ENCODE results near the gene RPLP1.
"Not testable (repeated sequence)": the region's sequence is repeated elsewhere in the genome, so short reads cannot be mapped to it uniquely, and the experiment has no call there.

Gene RPLP1

DNA sequence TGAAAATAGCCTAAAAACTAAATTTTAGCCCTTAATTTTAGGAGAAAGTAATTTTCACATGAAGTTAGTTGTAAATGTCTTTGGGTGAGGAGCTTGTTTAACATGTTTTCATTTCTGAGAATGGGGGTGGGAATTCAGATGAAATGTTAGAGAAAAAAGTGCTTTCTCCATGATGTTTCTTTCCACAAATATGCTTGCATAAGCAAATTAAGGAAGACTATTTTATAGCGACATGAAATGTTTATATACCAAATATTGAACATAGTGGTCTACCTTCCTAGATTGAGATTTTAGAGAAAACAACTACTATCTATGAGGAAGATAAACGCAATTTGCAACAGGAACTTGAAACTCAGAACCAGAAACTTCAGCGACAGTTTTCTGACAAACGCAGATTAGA, 13.0 kb upstream of the RPLP1 start:
- DNase-seq (ENCODE audit: low read depth): no peak

DNA sequence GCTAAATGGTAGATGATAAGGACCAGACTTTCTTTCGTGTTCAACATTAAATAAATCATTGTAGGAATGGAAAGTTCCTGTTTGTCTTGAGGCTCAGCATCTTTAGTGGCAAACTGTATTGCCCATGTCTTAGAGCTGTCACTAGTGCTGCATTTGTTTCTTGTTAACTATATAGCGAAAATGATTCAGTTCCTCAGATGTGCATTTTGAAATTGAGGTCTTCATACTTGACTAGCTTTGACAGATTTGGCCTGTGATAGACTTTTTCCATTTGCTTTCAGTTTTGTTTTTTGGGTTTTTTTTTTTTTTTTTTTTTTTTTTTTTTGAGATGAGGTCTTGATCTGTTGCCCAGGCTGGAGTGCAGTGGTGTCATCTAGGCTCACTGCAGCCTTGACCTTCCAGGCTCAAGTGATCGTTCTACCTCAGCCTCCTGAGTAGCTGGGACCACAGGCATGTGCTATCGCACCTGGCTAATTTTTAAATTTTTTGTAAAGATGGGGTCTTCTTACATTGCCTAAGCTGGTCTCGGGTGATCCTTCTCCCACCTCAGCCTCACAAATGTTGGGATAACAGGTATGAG, 9.5 kb upstream of the RPLP1 start:
- no peak for DNase-seq (ENCODE audit: low read depth)

DNA sequence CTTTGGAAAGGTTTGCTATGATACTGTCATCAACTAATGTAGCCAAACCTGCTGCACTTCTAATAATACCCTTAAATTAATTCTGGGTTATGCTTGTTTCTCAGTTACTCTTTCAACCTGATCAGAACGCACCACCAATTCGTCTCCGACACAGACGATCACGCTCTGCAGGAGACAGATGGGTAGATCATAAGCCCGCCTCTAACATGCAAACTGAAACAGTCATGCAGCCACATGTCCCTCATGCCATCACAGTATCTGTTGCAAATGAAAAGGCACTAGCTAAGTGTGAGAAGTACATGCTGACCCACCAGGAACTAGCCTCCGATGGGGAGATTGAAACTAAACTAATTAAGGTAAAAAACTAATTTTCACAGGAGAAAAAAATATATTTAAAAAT, 7.9 kb upstream of the RPLP1 start:
- no peak for DNase-seq (ENCODE audit: low read depth)

DNA sequence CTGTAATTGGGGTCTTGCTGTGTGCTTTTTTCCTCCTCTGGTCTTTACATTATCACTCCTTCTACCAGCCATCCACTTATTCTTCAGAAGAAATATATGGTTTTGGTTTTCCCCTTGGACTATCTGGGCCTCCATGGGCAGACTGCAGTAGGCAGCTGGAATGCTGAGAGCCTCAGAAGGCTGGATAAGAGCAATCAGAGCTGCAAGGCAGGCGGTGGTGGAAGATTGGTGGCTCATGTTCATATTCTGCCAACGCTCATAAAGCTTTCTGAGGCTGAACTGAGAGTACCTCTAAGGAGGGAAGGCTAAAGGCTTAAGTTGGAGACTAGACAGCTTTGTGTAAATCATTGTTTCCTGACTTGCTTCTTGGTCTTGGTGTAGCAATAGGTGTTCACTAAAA, 5.7 kb upstream of the RPLP1 start:
- DNase-seq (ENCODE audit: low read depth): no peak

DNA sequence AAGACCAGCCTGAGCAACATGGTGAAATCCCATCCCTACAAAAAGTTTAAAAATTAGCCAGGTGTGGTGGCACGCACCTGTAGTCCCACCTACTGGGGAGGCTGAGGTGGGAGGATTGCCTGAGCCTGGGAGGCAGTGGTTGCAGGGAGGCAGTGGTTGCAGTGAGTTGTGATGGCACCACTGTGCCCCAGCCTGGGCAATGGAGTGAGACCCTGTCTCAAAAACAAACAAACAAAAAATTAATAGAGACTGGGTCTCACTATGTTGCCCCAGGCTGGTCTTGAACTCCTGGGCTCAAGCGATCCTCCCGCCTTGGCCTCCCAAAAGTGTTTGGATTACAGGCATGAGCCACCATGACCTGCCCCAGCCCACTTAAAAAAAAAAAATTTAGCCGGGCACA, 2.4 kb upstream of the RPLP1 start:
- not testable (repeated sequence) for DNase-seq (ENCODE audit: low read depth)

DNA sequence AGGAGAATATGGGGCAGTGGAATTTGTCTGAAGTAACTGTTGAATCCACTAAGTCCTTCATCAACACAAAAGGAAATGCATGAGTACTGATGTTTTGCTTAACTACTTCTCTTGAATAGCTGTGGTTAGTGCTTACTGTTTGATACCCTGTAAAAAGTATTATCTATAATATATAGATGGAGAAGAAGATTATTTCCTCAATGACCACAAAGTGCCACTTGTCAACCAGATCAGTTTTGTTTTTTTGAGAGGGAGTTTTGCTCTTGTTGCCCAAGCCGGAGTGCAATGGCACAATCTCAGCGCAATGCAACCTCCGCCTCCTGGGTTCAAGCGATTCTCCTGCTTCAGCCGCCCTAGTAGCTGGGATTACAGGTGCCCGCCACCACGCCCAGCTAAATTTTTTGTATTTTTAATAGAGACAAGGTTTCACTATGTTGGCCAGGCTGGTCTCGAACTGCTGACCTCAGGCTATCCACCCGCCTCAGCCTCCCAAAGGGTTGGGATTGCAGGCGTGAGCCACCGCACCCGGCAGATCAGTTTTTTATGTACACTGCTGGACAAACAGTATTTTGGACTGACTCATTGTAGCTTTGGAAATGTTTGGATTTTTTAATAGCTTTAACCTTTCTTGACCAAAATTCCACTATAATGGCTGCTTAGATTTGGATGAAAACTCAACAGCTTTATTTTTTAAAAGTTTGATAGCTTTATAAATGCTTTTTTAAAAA, 1.5 kb upstream of the RPLP1 start:
- DNase-seq (ENCODE audit: low read depth): no peak

DNA sequence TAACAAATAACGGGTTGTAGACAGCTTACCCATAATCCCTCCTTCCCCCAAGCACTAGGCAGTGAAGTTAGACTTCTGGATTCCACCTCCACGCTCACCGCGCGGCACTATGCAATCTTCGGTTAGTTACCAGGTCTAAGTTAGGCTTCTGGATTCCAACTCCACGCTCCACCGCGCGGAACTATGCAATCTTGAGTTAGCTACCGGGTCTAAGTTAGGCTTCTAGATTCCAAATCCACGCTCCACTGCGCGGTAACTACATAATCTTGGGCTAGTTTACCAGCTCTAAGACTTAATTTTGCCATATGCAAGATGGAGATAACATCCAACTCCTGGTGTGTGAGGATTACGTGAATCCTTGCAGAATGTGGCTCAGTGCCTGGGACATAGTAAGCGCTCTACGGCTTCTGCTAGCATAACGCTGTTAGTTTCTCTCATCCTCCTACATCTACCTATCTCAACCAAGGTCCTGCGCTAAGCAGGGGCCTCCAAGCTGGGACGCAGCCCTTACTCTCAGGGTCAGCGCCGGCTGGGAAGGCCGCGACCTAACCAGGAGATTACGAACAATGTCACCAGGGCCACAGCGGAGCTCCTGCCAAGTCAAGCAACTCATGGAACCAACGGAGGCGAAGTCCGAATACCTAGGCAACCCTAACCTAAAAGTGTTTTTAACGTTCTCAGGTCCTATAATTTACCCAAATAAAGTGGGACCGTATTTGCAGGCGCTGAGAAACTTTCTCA, 497 bp upstream of the RPLP1 start:
- DNase-seq (ENCODE audit: low read depth): no peak

DNA sequence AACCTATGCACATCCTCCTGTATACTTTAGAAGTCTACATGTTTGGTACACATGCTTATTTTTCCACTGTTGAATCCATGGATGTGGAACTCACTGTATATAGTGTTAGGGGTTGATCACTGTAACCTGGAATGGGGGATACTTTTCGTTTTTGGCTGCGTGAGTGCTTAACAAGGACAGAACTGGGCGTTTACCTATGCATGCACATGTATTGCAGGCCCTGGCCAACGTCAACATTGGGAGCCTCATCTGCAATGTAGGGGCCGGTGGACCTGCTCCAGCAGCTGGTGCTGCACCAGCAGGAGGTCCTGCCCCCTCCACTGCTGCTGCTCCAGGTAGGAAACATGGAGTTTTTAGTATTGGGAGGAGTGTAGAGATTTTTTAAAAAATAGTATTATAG, 2.3 kb downstream of the RPLP1 start:
- no peak for DNase-seq (ENCODE audit: low read depth)

DNA sequence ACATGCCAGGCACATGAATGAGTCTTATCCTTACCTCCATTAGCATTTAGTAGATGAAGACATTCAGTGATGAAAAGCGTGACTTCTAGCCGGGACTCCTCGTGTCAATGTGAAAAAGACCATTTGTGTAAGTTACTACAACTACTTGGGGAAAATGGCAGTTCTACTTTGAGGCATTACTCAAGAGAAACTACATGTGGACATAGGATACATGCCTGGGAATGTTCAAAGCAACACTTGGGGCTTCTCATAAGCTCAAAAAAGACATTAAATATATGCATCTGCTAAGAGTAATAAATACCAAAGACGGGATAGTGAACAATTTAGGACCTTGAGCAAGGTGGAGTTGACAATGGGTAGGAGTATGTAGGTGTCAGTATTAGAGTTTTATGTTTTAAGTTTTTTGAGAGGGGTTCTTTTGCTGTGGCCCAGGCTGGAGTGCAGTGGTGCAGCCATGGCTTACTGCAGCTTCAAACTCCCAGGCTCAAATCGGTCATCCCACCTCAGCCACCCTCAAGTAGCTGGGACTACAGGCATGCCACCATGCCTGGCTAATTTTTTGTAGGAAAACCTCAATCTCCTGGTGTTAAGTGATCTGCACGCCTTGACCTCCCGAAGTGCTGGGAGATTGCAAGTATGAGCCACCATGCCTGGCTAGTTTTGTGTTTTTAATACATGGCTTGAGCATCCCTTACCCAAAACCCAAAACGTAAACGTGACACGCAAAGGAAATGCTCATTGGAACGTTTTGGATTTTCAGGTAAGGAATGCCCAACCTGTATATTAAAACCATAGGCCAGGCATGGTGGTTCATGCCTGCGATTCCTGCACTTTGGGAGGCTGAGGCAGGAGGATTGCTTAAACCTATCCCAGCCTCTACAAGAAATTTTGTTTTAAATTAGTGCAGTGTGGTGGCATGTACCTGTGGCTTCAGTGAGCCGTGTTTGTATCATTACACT, 3.9 kb downstream of the RPLP1 start:
- DNase-seq (ENCODE audit: low read depth): no peak

DNA sequence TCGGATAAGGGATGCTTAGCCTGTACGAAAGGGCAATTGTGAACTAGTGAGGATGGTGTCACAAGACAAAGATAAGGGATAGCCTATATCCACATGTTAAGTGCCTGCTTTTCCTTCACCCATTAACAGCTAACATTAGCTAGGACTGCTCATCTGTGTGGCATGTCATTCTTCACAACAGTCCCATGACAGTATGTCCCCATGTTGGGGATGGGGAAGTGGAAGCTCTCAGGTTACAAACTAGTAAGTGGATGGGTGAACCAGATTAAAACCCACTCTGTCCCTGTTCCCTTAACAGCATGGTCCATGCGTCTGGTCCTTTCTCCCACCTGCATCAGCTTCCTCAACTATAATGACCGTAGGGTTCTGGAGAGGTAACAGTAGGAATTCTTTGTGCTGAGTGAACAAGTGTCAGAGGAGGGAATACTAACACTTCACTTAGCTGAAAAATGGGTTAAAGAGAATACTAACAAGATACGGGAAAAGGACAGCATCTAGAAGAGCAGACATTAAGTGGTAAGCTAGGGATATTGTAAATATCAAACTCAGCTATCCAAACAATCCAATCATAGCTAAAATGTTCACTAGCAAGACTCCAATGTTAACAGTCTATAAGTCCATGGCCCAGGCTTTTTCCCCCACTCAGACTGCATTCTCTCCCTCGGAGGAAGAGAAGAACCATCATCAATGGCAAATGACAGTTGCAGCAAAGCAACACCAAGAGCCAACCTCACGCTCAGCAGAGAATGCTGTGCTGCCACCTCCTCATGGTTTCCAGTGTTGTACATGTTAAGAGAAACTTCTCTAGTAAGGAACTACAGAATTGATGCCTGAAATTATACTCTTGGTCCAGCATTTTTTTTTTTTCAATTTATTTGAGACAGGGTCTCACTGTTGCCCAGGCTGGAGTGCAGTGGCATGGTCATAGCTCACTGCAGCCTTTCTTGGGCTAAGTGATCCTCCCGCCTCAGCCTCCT, 5.0 kb downstream of the RPLP1 start:
- no peak for DNase-seq (ENCODE audit: low read depth)

DNA sequence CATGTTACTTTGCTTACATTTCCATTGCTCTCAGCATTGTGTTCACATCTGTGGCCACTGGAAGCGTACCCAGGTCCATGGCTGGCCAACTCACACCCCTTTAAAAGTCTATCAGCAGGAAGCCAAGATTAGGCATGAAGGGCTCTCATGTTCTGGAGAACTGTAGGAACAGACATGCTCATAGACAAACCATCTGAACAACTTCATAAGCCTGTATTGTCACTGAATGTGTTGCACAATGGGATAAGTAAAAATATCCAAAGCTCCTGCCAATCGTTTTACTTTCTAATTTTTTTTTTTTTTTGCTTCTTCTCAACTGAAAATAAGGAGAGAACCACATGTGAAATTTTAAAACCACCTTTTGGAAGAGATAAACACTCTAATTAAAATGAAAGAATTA, 6.4 kb downstream of the RPLP1 start:
- no peak for DNase-seq (ENCODE audit: low read depth)

DNA sequence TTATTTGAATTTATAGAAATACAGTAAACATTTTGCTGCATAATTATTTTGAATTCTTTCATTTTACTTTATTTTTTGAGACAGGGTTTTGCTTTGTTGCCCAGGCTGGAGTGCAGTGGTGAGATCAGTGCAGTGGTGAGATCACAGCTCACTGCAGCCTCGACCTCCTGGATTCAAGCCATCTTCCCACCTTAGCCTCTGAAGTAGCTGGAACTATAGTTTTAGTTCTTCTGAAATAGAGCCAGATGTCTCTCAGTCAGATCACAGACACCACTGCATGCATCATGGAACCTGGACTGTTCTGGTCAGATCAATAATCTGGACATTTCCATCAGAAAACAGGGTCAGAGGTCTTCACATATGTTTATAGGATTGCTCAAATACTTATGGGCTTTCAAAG, 7.9 kb downstream of the RPLP1 start:
- DNase-seq (ENCODE audit: low read depth): no peak

DNA sequence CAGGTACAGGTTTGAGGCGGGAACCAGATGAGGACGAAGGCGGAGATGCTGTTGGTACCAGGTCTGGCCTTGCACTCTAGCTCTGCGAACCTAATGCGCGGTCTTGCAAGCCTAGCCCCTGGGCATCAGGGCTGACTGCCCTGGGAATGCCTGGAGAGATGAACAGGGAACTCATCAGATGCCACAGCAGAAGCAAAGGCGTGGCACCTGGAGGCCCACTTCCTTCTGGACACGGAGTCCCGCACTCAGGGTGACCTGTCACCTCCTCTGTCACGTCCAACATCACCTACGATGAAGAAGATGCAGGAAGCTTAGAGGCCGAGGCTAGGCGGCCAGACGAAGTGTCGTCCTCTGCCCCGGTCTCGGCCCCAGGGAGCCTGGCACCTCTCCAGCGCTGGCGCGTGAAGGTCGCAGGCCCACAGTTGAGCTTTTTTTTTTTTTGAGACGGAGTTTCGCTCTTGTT, 9.4 kb downstream of the RPLP1 start:
- no peak for DNase-seq (ENCODE audit: low read depth)

DNA sequence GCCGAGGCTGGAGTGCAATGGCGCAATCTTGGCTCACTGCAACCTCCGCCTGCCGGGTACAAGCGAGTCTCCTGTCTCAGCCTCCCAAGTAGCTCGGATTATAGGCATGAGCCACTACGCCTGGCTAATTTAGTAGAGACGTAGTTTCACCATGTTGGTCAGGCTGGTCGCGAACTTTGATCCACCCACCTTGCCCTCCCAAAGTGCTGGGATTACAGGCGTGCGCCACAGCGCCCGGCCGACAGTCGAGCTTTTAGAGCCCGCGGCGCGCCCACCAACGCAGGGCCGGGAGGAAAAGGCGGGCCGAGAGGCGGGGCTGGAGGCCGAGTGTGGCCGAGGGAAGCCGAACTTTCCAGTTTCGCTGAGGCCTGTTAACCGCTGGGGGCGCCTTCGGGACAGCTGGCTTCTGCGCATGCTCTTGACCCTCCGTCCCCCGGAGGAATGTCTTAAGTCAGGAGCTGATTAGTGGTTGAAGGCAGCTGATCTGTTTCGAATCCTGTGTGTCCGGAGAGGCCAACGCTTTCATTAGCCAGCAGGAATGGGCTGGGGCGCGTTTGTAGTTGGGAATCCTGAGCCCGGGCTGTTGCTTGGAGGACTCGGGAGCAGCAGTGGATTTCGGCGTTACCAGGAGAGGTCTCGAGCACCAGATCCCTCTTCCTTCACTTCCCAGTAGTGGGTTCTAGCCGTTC, 10.0 kb downstream of the RPLP1 start:
- peak; percentile 90 for DNase-seq (ENCODE audit: low read depth)

DNA sequence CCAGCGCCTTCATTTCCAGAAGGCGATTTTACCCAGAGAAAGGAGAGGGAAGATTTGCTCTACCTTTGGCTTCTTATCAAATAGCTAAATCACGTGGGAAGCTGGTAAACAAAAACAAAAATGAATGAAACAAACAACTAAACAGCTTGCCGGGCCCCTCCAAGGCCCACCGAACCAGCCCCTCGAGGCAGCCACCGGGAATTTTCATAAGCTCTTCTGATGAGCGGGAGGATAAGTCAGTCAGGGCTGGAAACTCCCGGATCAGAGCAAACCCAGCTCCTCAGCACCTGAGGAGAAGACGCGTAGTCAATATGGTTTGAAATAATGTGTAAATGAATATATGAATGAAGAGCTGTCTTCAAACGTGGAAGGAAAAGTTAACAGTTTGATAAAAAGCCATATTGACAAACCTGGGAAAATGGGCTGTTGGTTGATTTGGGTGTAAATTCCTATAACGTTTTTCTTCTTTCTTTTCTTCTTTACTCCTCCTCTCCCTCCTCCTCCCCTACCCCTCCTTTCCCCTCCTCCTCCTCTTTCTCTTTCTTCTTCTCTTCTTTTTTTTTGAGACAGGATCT, 10.7 kb downstream of the RPLP1 start:
- DNase-seq (ENCODE audit: low read depth): no peak

DNA sequence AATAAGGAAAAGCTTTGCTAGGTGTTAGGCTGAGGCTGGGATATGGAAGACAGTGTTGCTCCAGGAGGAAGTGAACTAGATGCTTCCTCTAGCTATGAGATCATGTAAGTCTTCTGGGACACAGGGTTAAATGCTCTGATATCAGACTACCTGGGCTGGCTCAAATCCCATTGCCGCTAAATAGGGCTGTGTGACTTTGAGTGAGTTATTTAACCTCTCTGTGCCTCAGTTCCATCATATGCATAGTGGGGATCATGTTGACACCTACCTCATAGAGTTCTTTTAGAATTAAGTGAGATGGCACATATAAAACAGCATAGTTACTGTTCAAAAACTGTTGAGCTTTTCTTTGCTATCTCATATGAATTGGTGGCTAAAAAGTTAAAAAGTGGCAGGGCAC, 12.6 kb downstream of the RPLP1 start:
- no peak for DNase-seq (ENCODE audit: low read depth)

DNA sequence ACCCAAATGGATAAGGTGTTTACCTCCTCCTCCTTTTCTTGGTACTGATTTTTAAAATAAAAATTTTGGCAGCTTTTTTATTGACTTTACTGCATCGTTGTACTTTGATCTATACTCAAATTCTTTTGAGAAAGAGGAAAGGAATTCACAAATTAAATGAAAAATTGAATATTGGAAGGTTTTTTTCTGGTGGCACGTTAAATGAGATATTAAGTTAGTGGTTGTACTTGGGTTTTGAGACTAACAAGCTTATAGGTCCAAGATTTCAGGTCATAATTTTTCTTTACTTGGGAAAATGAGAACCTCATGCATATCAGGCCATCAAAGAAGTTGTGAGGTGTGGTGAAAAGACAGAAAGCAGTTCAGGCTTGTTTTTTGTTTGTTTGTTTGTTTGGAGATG, 14.1 kb downstream of the RPLP1 start:
- DNase-seq (ENCODE audit: low read depth): no peak

DNA sequence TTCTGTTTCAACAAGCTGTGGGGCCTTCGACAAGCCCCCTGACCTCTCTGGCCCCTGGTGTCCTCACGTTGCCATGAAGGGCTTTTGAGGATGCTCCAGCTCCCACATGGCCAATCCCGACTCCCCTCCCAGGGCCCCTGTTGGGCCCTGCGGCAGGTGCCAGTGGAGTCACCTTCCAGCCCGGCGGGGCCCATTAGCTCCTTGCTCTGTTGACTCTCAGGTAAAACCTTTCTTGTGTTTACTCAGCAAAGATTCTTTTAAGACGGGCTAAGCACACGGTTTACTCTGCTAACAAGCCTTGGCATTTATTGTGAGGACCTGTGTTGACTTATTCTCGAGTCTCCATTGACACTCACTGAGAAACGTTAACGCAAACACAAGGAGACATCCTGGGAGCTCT, 15.0 kb downstream of the RPLP1 start:
- DNase-seq (ENCODE audit: low read depth): no peak

DNA sequence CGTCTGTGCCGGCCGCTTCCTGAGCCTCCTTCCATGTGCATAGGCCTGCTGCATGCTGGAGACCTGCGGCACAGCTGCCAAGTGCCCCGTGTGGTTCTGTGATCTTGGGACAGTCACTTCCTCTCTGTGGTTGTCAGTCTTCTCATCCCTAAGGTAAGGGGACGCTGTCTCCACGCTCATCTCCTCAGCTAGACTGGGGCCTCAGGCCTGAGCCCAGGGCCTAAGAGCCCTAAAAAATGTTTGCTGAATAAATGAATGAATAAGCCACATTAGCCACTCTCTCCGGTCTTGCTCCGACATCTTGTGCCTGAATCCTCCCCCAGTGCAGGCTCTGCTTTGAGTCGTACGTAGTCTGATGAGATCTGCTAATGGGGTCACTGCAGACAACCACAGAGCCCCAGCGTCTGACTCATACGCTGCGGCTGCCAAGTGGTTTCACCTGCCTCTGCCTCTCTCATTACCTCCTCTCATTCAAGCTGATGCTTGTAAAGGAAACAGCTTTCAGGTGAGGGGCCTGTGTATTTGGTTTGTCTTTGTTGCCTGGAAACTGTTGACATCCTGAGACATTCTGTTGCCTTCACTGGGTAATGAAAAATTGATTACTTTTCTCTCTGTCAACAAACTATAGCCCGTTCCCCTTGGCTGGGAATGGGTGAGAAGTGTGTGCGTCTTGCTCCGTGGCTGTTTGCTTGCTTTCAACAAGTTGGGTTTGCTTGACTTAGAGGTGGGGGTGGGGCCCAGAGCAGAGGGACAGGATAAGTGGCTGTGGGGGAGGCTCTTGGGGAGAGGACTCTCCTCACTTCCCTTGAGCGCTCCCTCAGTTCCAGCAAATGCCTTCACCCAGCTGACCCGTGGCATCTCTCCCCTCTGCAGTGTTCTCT, 15.9 kb downstream of the RPLP1 start:
- DNase-seq (ENCODE audit: low read depth): peak; percentile 67

Measured in activated T-cell treated with anti-CD3 and anti-CD28 coated beads for 1 hour (primary cell).